Heart left ventricle (tissue), 16 donors: ENCODE measurements around the gene KCNJ10. TPM values are rescaled to one million over a fixed set of nuclear protein-coding genes. Genes with fewer than 3 reads are reported as not detected.
A peak's percentile ranks its signal among the peaks of the same experiment; 100 is the strongest.
"Not testable (repeated sequence)": the region's sequence is repeated elsewhere in the genome, so short reads cannot be mapped to it uniquely, and the experiment has no call there.

Experiments used
- ATAC-seq, 4 donors: fragments of 200-7000 bp; cut with Tn5 transposase; one replicate each; pipeline ENCODE4 v1.9.1; 2020 to 2022; ENCODE audit warnings: moderate library complexity in 4 of 4, mild to moderate bottlenecking in 3 of 4, moderate number of reproducible peaks in 1 of 4
- DNase-seq, 5 donors: peaks; one replicate each; pipeline ENCODE4 v3.0.0-alpha.2; 2020
- H3K27ac ChIP-seq, 12 donors: fragments of 200-600 bp; sonication (generic) in 4 of 12; one replicate each; pipeline versions ENCODE4 v1.5.0 to v1.8.0; 2016 to 2022; ENCODE audit warnings: mild to moderate bottlenecking in 2 of 12
- H3K27me3 ChIP-seq, 9 donors: fragments of 200-600 bp; sonication (generic) in 2 of 9; one replicate each; pipeline versions ENCODE4 v1.5.1 to v1.8.0; 2016 to 2022; ENCODE audit warnings: mild to moderate bottlenecking in 3 of 9
- H3K36me3 ChIP-seq, 9 donors: fragments of 200-600 bp; sonication (generic) in 2 of 9; one replicate each; pipeline versions ENCODE4 v1.5.0 to v1.8.0; 2018 to 2022; ENCODE audit warnings: mild to moderate bottlenecking in 2 of 9
- H3K4me1 ChIP-seq, 12 donors: fragments of 200-600 bp; sonication (generic) in 4 of 12; one replicate each; pipeline versions ENCODE4 v1.5.0 to v1.8.0; 2016 to 2022; ENCODE audit warnings: mild to moderate bottlenecking in 3 of 12
- H3K4me3 ChIP-seq, 12 donors: fragments of 200-600 bp; sonication (generic) in 4 of 12; one replicate each; pipeline versions ENCODE4 v1.5.0 to v1.8.0; 2017 to 2022; ENCODE audit warnings: mild to moderate bottlenecking in 9 of 12, moderate library complexity in 4 of 12
- H3K9me3 ChIP-seq, 12 donors: fragments of 200-600 bp; sonication (generic) in 4 of 12; one replicate each; pipeline versions ENCODE4 v1.5.0 to v1.8.0; 2016 to 2022; ENCODE audit warnings: mild to moderate bottlenecking in 1 of 12
- POLR2A ChIP-seq, 2 donors: fragments of 450-650 bp; IDR thresholded peaks; one replicate each; pipeline ENCODE4 v1.6.1; 2017; ENCODE audit warnings: antibody characterized with exemption in 2 of 2, mild to moderate bottlenecking in 2 of 2, moderate library complexity in 2 of 2
- WGBS, 4 donors: extraction: QIAGEN DNeasy Blood & Tissue Kit in 2 of 4; methylation state at CpG; one replicate each; pipeline versions ENCODE4 v1.1.5 to v1.1.7; 2013 to 2018; 5-methylcytosine and 5-hydroxymethylcytosine counted together
- intact Hi-C, 10 donors: fragments of 100-400 bp; cut with DNase I; formaldehyde crosslinking; loops; one replicate each; pipeline versions ENCODE4 v1.11.1 to v1.14.2; 2022
- polyA plus RNA-seq, 2 donors: library from polyadenylated mRNA; stranded (reverse); fragments of 200-250 nt; gene quantifications; one replicate each; pipeline ENCODE4 v1.2.3, GENCODE V29; 2013
- total RNA-seq, 9 donors: library from RNA; depleted of rRNA in 2 of 9; stranded (reverse); fragments of >200 nt in 2 of 9; fragmentation: NEBNext Ultra II Directional in 3 of 9; extraction: Animal tissue kit (Norgen Biotek cat#: 25700) in 3 of 9; gene quantifications; one replicate each; pipeline versions ENCODE4 v1.1.0 to v1.2.4, GENCODE V29; 2016 to 2023
- TF ChIP-seq, protein P1 (sequence below), 12 donors: fragments of 200-600 bp; sonication (generic) in 4 of 12; IDR thresholded peaks; one replicate each; pipeline versions ENCODE4 v1.5.0 to v1.8.0; 2018 to 2022; ENCODE audit warnings: antibody characterized with exemption in 12 of 12, mild to moderate bottlenecking in 5 of 12
- donor health status: ischemic (EF 13 %, LVEDD 7.1; RV severe dilation, severe dysfunction).
- donor health status: healthy with polysubstance abuse.
- donor health status: DM: no; HTN: yes; CAD: no.
- donor health status: DM: no; HTN: no; CAD: no.
- donor health status: ischemic (EF 25% LVEDD 6.9; RV normal size, moderate dysfunction).
- donor health status: ischemic (EF 25% LVEDD 5.7; RV mildly dilated, moderate dysfunction).
- donor health status: healthy.
- donor health status: DM: yes; HTN: yes; CAD: no.
- donor health status: ischemic (EF 35%, LVEDD 5.7; RV mildly dilated, moderate dysfunction).
- donor health status: nonischemic (EF 11% LVEDD 7.7; RV severe dilation, severe dysfunction).
- donor health status: DM: yes; HTN: yes; CAD: no.
- donor health status: PGD.
- donor health status: ischemic (EF 29% LVEDD 5.4; RV normal size, mild dysfunction).
- donor health status: nonischemic (EF 23%, LVEDD 6.1; RV moderate dilation, normal function).

Gene KCNJ10
- total and polyA plus RNA-seq, 11 donors: 0.08 to 1.1 (median 0.48) TPM; not detected in 8

DNA sequence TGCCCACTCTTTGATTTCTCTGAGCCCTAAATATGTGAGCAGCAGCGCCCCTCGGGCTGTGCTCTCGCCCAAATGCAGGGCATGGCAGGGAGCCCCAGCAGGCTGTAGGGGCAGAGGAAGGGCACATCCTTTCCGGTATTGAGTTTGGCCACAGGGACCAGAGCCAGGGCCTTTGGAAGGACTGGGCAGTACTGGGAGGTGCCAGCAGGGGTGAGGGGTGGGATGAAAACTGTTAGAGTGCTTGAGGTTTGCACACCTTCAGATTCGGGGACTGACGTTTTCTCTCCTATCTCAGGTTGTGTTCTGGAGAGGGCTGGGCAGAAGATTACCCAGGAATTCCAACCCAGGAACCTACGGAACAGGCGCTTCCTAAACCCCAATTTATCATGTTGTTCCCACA, 43.4 kb upstream of the KCNJ10 start:
- TF ChIP-seq, protein P1, sequence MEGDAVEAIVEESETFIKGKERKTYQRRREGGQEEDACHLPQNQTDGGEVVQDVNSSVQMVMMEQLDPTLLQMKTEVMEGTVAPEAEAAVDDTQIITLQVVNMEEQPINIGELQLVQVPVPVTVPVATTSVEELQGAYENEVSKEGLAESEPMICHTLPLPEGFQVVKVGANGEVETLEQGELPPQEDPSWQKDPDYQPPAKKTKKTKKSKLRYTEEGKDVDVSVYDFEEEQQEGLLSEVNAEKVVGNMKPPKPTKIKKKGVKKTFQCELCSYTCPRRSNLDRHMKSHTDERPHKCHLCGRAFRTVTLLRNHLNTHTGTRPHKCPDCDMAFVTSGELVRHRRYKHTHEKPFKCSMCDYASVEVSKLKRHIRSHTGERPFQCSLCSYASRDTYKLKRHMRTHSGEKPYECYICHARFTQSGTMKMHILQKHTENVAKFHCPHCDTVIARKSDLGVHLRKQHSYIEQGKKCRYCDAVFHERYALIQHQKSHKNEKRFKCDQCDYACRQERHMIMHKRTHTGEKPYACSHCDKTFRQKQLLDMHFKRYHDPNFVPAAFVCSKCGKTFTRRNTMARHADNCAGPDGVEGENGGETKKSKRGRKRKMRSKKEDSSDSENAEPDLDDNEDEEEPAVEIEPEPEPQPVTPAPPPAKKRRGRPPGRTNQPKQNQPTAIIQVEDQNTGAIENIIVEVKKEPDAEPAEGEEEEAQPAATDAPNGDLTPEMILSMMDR (IDR thresholded peaks at IDR 0.05): no peak
- TF ChIP-seq POLR2A (IDR thresholded peaks at IDR 0.05): no peak

DNA sequence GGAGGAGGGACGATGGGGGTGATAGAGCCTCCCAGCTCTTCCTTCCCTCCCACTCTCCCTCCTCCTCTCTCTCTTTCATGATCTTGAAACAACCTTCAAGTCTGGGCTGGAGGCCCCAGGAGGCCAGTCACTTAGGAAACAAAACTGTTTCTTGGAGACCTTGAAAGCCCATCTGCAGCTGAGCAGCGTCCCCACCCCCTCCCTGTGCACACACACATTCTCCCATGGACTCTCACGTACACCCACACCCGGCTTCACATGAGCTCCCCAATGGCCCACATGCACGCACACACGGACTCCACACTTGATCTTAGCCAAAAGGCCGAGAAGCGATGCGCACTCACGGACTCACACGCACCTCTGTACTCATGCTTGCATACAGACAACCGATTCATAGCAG, 42.4 kb upstream of the KCNJ10 start:
- TF ChIP-seq, protein P1 (IDR thresholded peaks at IDR 0.05): no peak
- Histone ChIP-seq H3K27ac (peak overlapping the region in 7 of 12 donors; percentile 37 to 96 (median 62)), H3K36me3 (no peaks in the 10 kb centered on the region), H3K27me3 (no peaks in the 10 kb centered on the region), H3K4me1 (peaks cover 0 to 39% (median 23%) of the 10 kb centered on the region in 12 donors), H3K4me3 (no peak overlapping the region), H3K9me3 (no peaks in the 10 kb centered on the region)
- intact Hi-C loops: loop anchor here in 2 of 10 donors (10.0 kb wide), 2 partner anchors 62 to 82 kb away; partner anchors contain the start of gene CASQ1 (in 1 of the 2)
- ATAC-seq (peak in 1 of 4 donors; percentile 4), DNase-seq (peak in 3 of 5 donors; percentile 44 to 70 (median 62))
- 70 to 79% (median 72%) methylated on average over 12 of the region's 12 CpGs for whole genome bisulfite sequencing, 4 donors

More for the DNA sequence above, 43.4 kb upstream of the KCNJ10 start:
- no peaks in the 10 kb centered on the region for H3K9me3 ChIP-seq
- no peak overlapping the region for H3K4me3 ChIP-seq
- ATAC-seq: no peak
- no peaks in the 10 kb centered on the region for H3K36me3 ChIP-seq
- peak overlapping the region in 10 of 12 donors; percentile 80 to 96 (median 87) for H3K27ac ChIP-seq
- no peaks in the 10 kb centered on the region for H3K27me3 ChIP-seq
- peaks cover 0 to 45% (median 26%) of the 10 kb centered on the region in 12 donors for H3K4me1 ChIP-seq
- DNase-seq: no peak
- intact Hi-C loops: loop anchor here in 2 of 10 donors (10.0 kb wide), 2 partner anchors 61 to 81 kb away; partner anchors contain the start of gene CASQ1 (in 1 of the 2)
- WGBS, 4 donors: 48 to 73% (median 59%) methylated on average over 5 to 8 of the region's 8 CpGs

GRCh38 chr1:160111462-160111861, 41.5 kb upstream of the KCNJ10 start:
- not testable (repeated sequence) for H3K4me3 ChIP-seq, H3K9me3 ChIP-seq, H3K36me3 ChIP-seq, H3K27me3 ChIP-seq, ATAC-seq, DNase-seq
- peak overlapping the region in 4 of 12 donors; percentile 8 to 91 (median 54) for H3K27ac ChIP-seq
- peaks cover 0 to 39% (median 23%) of the 10 kb centered on the region in 12 donors for H3K4me1 ChIP-seq
- intact Hi-C loops: loop anchor here in 2 of 10 donors (10.0 kb wide), 2 partner anchors 63 to 83 kb away; partner anchors contain the start of gene CASQ1 (in 1 of the 2)
- WGBS, 4 donors: 85 to 92% (median 89%) methylated on average over 10 of the region's 10 CpGs

GRCh38 chr1:160109686-160110085, 39.7 kb upstream of the KCNJ10 start:
- no peak for DNase-seq
- intact Hi-C loops: loop anchor here in 4 of 10 donors (5.0 to 10.0 kb wide), 7 partner anchors 65 to 265 kb away; partner anchors contain the start of genes CASQ1 (in 2 of the 4) and PEX19 (in 1 of the 4)
- Histone ChIP-seq H3K9me3 (no peaks in the 10 kb centered on the region), H3K36me3 (no peaks in the 10 kb centered on the region), H3K27ac (no peak overlapping the region), H3K4me3 (no peak overlapping the region), H3K4me1 (peaks cover 0 to 32% (median 18%) of the 10 kb centered on the region in 12 donors), H3K27me3 (no peaks in the 10 kb centered on the region)
- TF ChIP-seq, protein P1 (IDR thresholded peaks at IDR 0.05): no peak
- no peak for TF ChIP-seq POLR2A (IDR thresholded peaks at IDR 0.05)
- no peak for ATAC-seq
- 56 to 70% (median 60%) methylated on average over 4 of the region's 4 CpGs for WGBS, 4 donors
